Upper lobe of left lung (tissue), 4 donors: Measurements from ENCODE around the gene HSPBP1.

Source experiments
- CTCF ChIP-seq, 6 experiments: fragments of 450-650 bp in 4 of 6; fragments of 200-600 bp in 2 of 6; sonication (generic) in 2 of 6; IDR thresholded peaks; one replicate each; pipeline ENCODE4 v1.5.1; 2016 to 2019; ENCODE audit warnings: antibody characterized with exemption in 6 of 6
- EP300 ChIP-seq, 4 donors: sonication (generic); formaldehyde crosslinking; IDR thresholded peaks; one replicate each; pipeline ENCODE4 v1.5.1; 2017; ENCODE audit warnings: antibody characterized with exemption in 4 of 4, control low read depth in 2 of 4
- POLR2A ChIP-seq, 4 donors: fragments of 450-650 bp; IDR thresholded peaks; one replicate each; pipeline ENCODE4 v1.5.1; 2016 to 2017; ENCODE audit warnings: antibody characterized with exemption in 4 of 4, mild to moderate bottlenecking in 2 of 4

- TF ChIP-seq POLR2A (IDR thresholded peaks at IDR 0.05) (no peak), EP300 (IDR thresholded peaks at IDR 0.05) (no peak), CTCF (IDR thresholded peaks at IDR 0.05) (no peak)
Measured at GRCh38 chr19:55283548-55284377, 3.9 kb upstream of the HSPBP1 start, which contains the start of gene BRSK1.
